ENCODE results near the gene CKS1B. TPM values are rescaled to one million over a fixed set of nuclear protein-coding genes. Genes with fewer than 3 reads are reported as not detected.
"Not testable (repeated sequence)": the region's sequence is repeated elsewhere in the genome, so short reads cannot be mapped to it uniquely, and the experiment has no call there.

CKS1B gene
- total and polyA plus RNA-seq, 3 experiments from 2014 or later: 46.8 to 126 (median 125) TPM

DNA sequence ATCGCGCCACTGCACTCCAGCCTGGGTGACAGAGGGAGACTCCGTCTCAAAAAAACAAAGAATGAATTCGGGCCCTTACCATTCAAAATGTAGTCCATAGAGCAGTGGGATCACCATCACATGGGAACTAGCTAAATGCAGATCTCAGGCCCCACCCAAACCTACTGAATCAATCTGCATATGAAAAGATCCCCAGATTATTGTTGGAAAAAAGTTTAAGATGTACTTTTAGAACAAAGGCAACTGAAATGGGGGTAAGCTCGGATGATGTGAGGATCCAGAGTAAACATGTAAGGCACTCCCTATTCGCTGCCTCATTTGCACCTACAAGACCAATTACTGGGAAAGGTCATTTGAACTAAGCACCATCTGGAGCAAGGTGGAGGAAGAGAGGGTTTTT is 7.9 kb downstream of the CKS1B start:
- H3K27ac ChIP-seq (ENCODE audit: low read depth, low read length): peak overlapping the region; percentile 47
- Mint-ChIP-seq H3K4me3 (no peak overlapping the region), H3K27me3 (no peaks in the 10 kb centered on the region), H3K4me1 (peaks cover 0 to 9% (median 7%) of the 10 kb centered on the region in 3 donors), H3K36me3 (peaks cover 0 to 14% (median 5%) of the 10 kb centered on the region in 3 donors), H3K9me3 (no peaks in the 10 kb centered on the region), H3K27ac (no peak overlapping the region)
- no peaks in the 10 kb centered on the region for H3K27me3 ChIP-seq (ENCODE audit: insufficient read depth, low read length, poor library complexity, severe bottlenecking)
- H3K9me3 ChIP-seq (ENCODE audit: low read length): no peaks in the 10 kb centered on the region
- DNase-seq: no peak
- ChIA-PET CTCF (interaction anchor here (1.3 to 8.4 kb wide), 10 partner anchors 10 to 70 kb away, joined by 3 to 74 read pairs (median 6); partner anchors contain the start of genes ADAM15, PMVK and ZBTB7B), POLR2A (interaction anchor here (1.6 to 2.0 kb wide), 4 partner anchors 9 to 27 kb away, joined by 10 to 30 read pairs (median 14); partner anchors contain the start of genes CKS1B, PBXIP1 and PYGO2)
- no peaks in the 10 kb centered on the region for H3K36me3 ChIP-seq (ENCODE audit: insufficient read depth, low read length)
- H3K4me3 ChIP-seq (ENCODE audit: low read length): peak overlapping the region; percentile 45
- H3K4me1 ChIP-seq (ENCODE audit: insufficient read depth, low read length): peaks cover 15% of the 10 kb centered on the region

- Mint-ChIP-seq H3K36me3 (peaks cover 0 to 19% (median 2%) of the 10 kb centered on the region in 3 donors), H3K27me3 (no peaks in the 10 kb centered on the region), H3K4me3 (no peak within 1 kb of the TSS), H3K27ac (peak within 1 kb of the TSS in 3 of 8 donors; percentile 61 to 95 (median 62)), H3K9me3 (no peaks in the 10 kb centered on the region), H3K4me1 (peaks cover 0 to 9% (median 2%) of the 10 kb centered on the region in 3 donors)
- Histone ChIP-seq H3K9me3 (ENCODE audit: low read length) (no peaks in the 10 kb centered on the region), H3K27me3 (ENCODE audit: insufficient read depth, low read length, poor library complexity, severe bottlenecking) (no peaks in the 10 kb centered on the region), H3K36me3 (ENCODE audit: insufficient read depth, low read length) (peaks cover 7% of the 10 kb centered on the region), H3K27ac (ENCODE audit: low read depth, low read length) (peak within 1 kb of the TSS; percentile 76), H3K4me1 (ENCODE audit: insufficient read depth, low read length) (peaks cover 15% of the 10 kb centered on the region), H3K4me3 (ENCODE audit: low read length) (peak within 1 kb of the TSS; percentile 78)
- ChIA-PET POLR2A (interaction anchor here (0.6 to 2.5 kb wide), 9 partner anchors 9 to 190 kb away, joined by 3 to 30 read pairs (median 7); partner anchors contain the start of genes CKS1B, KRTCAP2, LENEP and PBXIP1), CTCF (interaction anchor here (0.8 to 8.4 kb wide), 13 partner anchors 8 to 102 kb away, joined by 3 to 74 read pairs (median 6); partner anchors contain the start of genes ADAM15, CKS1B, PMVK and ZBTB7B)
- peak; percentile 92 to 97 (median 96) for DNase-seq
Measured at GRCh38 chr1:154982897-154983648, 8.6 kb downstream of the CKS1B start, which contains the start of gene FLAD1. Gene FLAD1, plus strand, starts transcription at chr1:154983344. Its CDS starts 351 bp downstream, at chr1:154983695.

GRCh38 chr1:154983776-154984466 is 9.4 kb downstream of the CKS1B start:
- peaks cover 3 to 10% (median 8%) of the 10 kb centered on the region in 3 donors for H3K4me1 Mint-ChIP-seq
- no peaks in the 10 kb centered on the region for H3K27me3 Mint-ChIP-seq
- H3K9me3 Mint-ChIP-seq: no peaks in the 10 kb centered on the region
- peaks cover under 1 to 25% (median 3%) of the 10 kb centered on the region in 3 donors for H3K36me3 Mint-ChIP-seq
- no peak overlapping the region for H3K4me3 Mint-ChIP-seq
- no peaks in the 10 kb centered on the region for H3K27me3 ChIP-seq (ENCODE audit: insufficient read depth, low read length, poor library complexity, severe bottlenecking)
- H3K9me3 ChIP-seq (ENCODE audit: low read length): no peaks in the 10 kb centered on the region
- peak in 1 of 5 donors; percentile 43 for DNase-seq
- peaks cover 15% of the 10 kb centered on the region for H3K4me1 ChIP-seq (ENCODE audit: insufficient read depth, low read length)
- H3K27ac Mint-ChIP-seq: peak overlapping the region in 4 of 8 donors; percentile 22 to 95 (median 62)
- H3K4me3 ChIP-seq (ENCODE audit: low read length): peak overlapping the region; percentile 78
- CTCF ChIA-PET: interaction anchor here (0.8 to 8.4 kb wide), 13 partner anchors 8 to 101 kb away, joined by 3 to 74 read pairs (median 6); partner anchors contain the start of genes ADAM15, CKS1B, PMVK and ZBTB7B
- H3K27ac ChIP-seq (ENCODE audit: low read depth, low read length): peak overlapping the region; percentile 76
- H3K36me3 ChIP-seq (ENCODE audit: insufficient read depth, low read length): peaks cover 14% of the 10 kb centered on the region
- POLR2A ChIA-PET: interaction anchor here (0.6 to 2.5 kb wide), 9 partner anchors 10 to 189 kb away, joined by 3 to 30 read pairs (median 7); partner anchors contain the start of genes CKS1B, KRTCAP2, LENEP and PBXIP1

DNA sequence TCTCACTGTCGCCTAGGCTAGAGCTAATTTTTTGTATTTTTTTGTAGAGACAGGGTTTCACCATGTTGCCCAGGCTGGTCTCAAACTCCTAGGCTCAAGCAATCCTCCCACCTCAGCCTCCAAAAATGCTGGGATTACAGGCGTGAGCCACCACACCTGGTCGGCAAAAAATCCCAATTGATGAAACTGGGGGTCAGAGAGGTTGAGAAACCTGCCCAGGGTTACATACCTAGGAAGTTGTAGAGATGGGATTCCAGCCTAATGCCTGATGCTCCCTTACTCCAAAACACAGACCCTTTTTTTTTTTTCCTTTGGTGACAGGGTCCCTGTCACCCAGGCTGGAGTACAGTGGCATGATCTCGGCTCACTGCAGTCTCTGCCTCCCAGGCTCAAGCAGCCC is 12.3 kb downstream of the CKS1B start:
- H3K9me3 ChIP-seq (ENCODE audit: low read length); H3K27ac Mint-ChIP-seq; H3K4me3 ChIP-seq (ENCODE audit: low read length); H3K27me3 ChIP-seq (ENCODE audit: insufficient read depth, low read length, poor library complexity, severe bottlenecking); H3K27me3 Mint-ChIP-seq; H3K4me3 Mint-ChIP-seq; POLR2A ChIA-PET; H3K9me3 Mint-ChIP-seq; H3K27ac ChIP-seq (ENCODE audit: low read depth, low read length): not testable (repeated sequence)
- peaks cover 14 to 23% (median 14%) of the 10 kb centered on the region in 3 donors for H3K4me1 Mint-ChIP-seq
- peaks cover 4 to 43% (median 5%) of the 10 kb centered on the region in 3 donors for H3K36me3 Mint-ChIP-seq
- CTCF ChIA-PET: interaction anchor here (0.8 to 8.4 kb wide), 5 partner anchors 12 to 207 kb away, joined by 3 to 74 read pairs (median 3); partner anchors contain the start of genes PMVK and ZBTB7B
- Histone ChIP-seq H3K36me3 (ENCODE audit: insufficient read depth, low read length) (peaks cover 25% of the 10 kb centered on the region), H3K4me1 (ENCODE audit: insufficient read depth, low read length) (peaks cover 19% of the 10 kb centered on the region)
- DNase-seq: peak in 1 of 5 donors; percentile 1

GRCh38 chr1:154987326-154987725 is 12.8 kb downstream of the CKS1B start:
- no peaks in the 10 kb centered on the region for H3K27me3 Mint-ChIP-seq
- Histone ChIP-seq H3K27ac (ENCODE audit: low read depth, low read length) (no peak overlapping the region), H3K4me1 (ENCODE audit: insufficient read depth, low read length) (peaks cover 18% of the 10 kb centered on the region), H3K27me3 (ENCODE audit: insufficient read depth, low read length, poor library complexity, severe bottlenecking) (no peaks in the 10 kb centered on the region), H3K36me3 (ENCODE audit: insufficient read depth, low read length) (peaks cover 25% of the 10 kb centered on the region), H3K4me3 (ENCODE audit: low read length) (no peak overlapping the region), H3K9me3 (ENCODE audit: low read length) (no peaks in the 10 kb centered on the region)
- H3K9me3 Mint-ChIP-seq: no peaks in the 10 kb centered on the region
- no peak overlapping the region for H3K4me3 Mint-ChIP-seq
- POLR2A ChIA-PET: no interaction called here
- H3K27ac Mint-ChIP-seq: no peak overlapping the region
- CTCF ChIA-PET: interaction anchor here (0.8 to 8.4 kb wide), 5 partner anchors 11 to 206 kb away, joined by 3 to 74 read pairs (median 3); partner anchors contain the start of genes PMVK and ZBTB7B
- H3K4me1 Mint-ChIP-seq: peaks cover 14 to 23% (median 14%) of the 10 kb centered on the region in 3 donors
- H3K36me3 Mint-ChIP-seq: peaks cover 4 to 44% (median 5%) of the 10 kb centered on the region in 3 donors
- DNase-seq: peak in 1 of 5 donors; percentile 29

DNA sequence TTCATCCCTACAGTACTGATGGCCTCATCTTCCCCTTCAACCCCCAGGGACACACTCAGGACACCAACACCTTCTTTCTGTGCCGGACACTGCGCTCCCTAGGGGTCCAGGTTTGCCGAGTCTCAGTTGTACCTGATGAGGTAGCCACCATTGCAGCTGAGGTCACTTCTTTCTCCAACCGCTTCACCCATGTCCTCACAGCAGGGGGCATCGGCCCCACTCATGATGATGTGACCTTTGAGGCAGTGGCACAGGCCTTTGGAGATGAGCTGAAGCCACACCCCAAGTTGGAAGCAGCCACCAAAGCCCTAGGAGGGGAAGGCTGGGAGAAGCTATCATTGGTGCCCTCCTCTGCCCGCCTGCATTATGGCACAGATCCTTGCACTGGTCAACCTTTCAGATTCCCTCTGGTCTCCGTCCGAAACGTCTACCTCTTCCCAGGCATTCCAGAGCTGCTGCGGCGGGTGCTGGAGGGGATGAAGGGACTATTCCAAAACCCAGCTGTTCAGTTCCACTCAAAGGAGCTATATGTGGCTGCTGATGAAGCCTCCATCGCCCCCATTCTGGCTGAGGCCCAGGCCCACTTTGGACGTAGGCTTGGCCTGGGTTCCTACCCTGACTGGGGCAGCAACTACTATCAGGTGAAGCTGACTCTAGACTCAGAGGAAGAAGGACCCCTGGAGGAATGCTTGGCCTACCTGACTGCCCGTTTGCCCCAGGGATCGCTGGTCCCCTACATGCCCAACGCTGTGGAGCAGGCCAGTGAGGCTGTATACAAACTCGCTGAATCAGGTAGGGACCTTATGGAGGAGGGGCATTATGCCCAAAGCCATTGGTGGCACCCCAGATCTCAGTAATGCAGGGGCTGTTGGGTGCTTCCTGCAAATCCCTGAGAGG is 13.8 kb downstream of the CKS1B start:
- Mint-ChIP-seq H3K27ac (peak overlapping the region in 3 of 8 donors; percentile 23 to 81 (median 72)), H3K27me3 (no peaks in the 10 kb centered on the region), H3K9me3 (no peaks in the 10 kb centered on the region), H3K36me3 (peaks cover 4 to 51% (median 5%) of the 10 kb centered on the region in 3 donors), H3K4me3 (no peak overlapping the region), H3K4me1 (peaks cover 14 to 23% (median 14%) of the 10 kb centered on the region in 3 donors)
- Histone ChIP-seq H3K9me3 (ENCODE audit: low read length) (no peaks in the 10 kb centered on the region), H3K36me3 (ENCODE audit: insufficient read depth, low read length) (peaks cover 25% of the 10 kb centered on the region), H3K27ac (ENCODE audit: low read depth, low read length) (no peak overlapping the region), H3K4me1 (ENCODE audit: insufficient read depth, low read length) (peaks cover 14% of the 10 kb centered on the region), H3K27me3 (ENCODE audit: insufficient read depth, low read length, poor library complexity, severe bottlenecking) (no peaks in the 10 kb centered on the region), H3K4me3 (ENCODE audit: low read length) (no peak overlapping the region)
- POLR2A ChIA-PET: no interaction called here
- CTCF ChIA-PET: interaction anchor here (1.0 to 8.4 kb wide), 3 partner anchors 10 to 29 kb away, joined by 3 to 74 read pairs (median 22); partner anchors contain the start of gene ZBTB7B
- DNase-seq: no peak
